Measurements from ENCODE around the gene FANCC. TPM values are rescaled to one million over a fixed set of nuclear protein-coding genes. Genes with fewer than 3 reads are reported as not detected.

FANCC gene
- total RNA-seq, 2 donors from 2014 or later = 17.6 to 23.5 TPM

DNA sequence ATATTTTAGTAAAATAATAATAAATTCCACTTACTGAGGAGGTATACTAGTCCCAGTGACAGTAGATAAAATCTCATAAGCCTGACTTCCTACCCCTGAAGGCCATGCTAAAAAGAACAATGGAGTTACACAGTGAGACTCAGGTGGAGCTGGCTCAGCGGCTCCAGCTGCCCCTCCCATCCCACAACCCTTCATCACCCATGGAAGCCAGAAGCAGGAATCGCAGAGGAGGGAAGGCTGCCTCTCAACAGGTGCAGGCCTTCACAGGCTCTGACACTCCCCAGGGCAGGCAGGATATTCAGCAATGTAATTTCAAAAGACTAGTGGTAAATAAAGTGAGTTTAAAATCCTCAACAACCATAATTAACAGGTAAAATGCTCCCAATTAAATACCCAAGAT, 67.5 kb downstream of the FANCC start:
- Histone ChIP-seq H3K9ac (ENCODE audit: extremely low read depth, low read length, poor library complexity, severe bottlenecking) (no peak overlapping the region), H3K36me3 (ENCODE audit: control insufficient read depth, insufficient read depth, low read length) (peaks cover 13% of the 10 kb centered on the region), H3K27ac (ENCODE audit: low read depth, low read length) (no peak overlapping the region), H3K4me1 (ENCODE audit: control insufficient read depth, insufficient read depth, low read length) (no peaks in the 10 kb centered on the region), H3K27me3 (ENCODE audit: control insufficient read depth, insufficient read depth, low read length, poor library complexity, severe bottlenecking) (no peaks in the 10 kb centered on the region), H3K4me3 (ENCODE audit: low read length) (no peak overlapping the region), H3K9me3 (ENCODE audit: control insufficient read depth, low read length) (no peaks in the 10 kb centered on the region)
- Mint-ChIP-seq H3K4me3 (no peak overlapping the region), H3K4me1 (peaks cover 10% of the 10 kb centered on the region), H3K27me3 (ENCODE audit: insufficient read depth) (no peaks in the 10 kb centered on the region), H3K9me3 (peaks cover 1% of the 10 kb centered on the region), H3K27ac (no peak overlapping the region), H3K36me3 (ENCODE audit: low read depth) (peaks cover 15% of the 10 kb centered on the region)
- DNase-seq = no peak
- WGBS, 2 experiments (ENCODE audit: insufficient coverage in 1 of 2, insufficient read length in 1 of 2) = 67 to 100% methylated on average over 1 to 2 of the region's 2 CpGs
- TF ChIP-seq, protein P1, sequence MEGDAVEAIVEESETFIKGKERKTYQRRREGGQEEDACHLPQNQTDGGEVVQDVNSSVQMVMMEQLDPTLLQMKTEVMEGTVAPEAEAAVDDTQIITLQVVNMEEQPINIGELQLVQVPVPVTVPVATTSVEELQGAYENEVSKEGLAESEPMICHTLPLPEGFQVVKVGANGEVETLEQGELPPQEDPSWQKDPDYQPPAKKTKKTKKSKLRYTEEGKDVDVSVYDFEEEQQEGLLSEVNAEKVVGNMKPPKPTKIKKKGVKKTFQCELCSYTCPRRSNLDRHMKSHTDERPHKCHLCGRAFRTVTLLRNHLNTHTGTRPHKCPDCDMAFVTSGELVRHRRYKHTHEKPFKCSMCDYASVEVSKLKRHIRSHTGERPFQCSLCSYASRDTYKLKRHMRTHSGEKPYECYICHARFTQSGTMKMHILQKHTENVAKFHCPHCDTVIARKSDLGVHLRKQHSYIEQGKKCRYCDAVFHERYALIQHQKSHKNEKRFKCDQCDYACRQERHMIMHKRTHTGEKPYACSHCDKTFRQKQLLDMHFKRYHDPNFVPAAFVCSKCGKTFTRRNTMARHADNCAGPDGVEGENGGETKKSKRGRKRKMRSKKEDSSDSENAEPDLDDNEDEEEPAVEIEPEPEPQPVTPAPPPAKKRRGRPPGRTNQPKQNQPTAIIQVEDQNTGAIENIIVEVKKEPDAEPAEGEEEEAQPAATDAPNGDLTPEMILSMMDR (conservative IDR thresholded peaks at IDR 0.05) = no peak

DNA sequence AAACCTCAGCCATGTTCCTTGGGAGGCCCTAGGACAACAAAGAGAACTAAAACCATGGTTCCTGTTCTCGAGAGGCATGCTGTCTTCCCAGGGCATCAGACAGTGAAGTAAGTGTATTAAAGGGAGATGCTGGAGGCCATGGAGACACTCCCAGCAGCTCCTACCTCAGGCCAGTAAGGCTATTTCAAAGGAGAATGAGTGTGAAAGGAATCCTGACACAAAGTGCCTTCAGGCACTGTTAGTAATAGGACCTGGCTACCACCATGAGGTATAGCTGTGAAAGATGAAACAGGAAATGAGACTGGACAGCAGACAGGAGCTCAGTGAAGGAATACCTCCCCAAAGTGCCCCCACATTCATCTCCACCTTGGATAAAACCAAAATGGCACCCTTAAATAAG, 71.0 kb downstream of the FANCC start:
- Histone ChIP-seq H3K4me1 (ENCODE audit: control insufficient read depth, insufficient read depth, low read length) (no peaks in the 10 kb centered on the region), H3K4me3 (ENCODE audit: low read length) (no peak overlapping the region), H3K27me3 (ENCODE audit: control insufficient read depth, insufficient read depth, low read length, poor library complexity, severe bottlenecking) (no peaks in the 10 kb centered on the region), H3K27ac (ENCODE audit: low read depth, low read length) (no peak overlapping the region), H3K9ac (ENCODE audit: extremely low read depth, low read length, poor library complexity, severe bottlenecking) (no peak overlapping the region), H3K36me3 (ENCODE audit: control insufficient read depth, insufficient read depth, low read length) (peaks cover 13% of the 10 kb centered on the region), H3K9me3 (ENCODE audit: control insufficient read depth, low read length) (no peaks in the 10 kb centered on the region)
- Mint-ChIP-seq H3K36me3 (ENCODE audit: low read depth) (peaks cover 15% of the 10 kb centered on the region), H3K4me3 (no peak overlapping the region), H3K9me3 (no peaks in the 10 kb centered on the region), H3K27ac (no peak overlapping the region), H3K27me3 (ENCODE audit: insufficient read depth) (no peaks in the 10 kb centered on the region), H3K4me1 (peaks cover 10% of the 10 kb centered on the region)
- no peak for DNase-seq
- 94 to 100% methylated on average over 1 of the region's 1 CpG for WGBS, 2 experiments (ENCODE audit: insufficient coverage in 1 of 2, insufficient read length in 1 of 2)
- TF ChIP-seq, protein P1 (conservative IDR thresholded peaks at IDR 0.05) = no peak

DNA sequence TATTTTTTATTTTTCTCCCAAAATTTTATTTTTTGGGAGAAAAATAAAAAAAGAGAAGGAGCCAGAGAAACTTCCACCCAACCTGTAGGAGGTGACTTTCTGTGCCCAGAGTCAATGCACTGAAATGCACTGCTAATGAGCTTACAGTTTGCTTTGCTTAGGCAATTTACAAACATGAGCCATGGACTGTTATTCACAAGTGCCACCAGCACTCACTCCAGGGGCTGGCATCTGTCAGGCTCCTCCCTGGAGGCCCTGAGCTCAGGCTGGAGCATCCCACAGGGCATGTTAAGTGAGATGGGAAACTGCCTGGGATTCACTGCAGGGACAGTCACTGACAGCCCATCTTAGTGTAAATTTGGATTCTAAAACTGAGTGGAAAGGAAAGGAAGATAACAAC, 74.9 kb downstream of the FANCC start:
- no peaks in the 10 kb centered on the region for H3K4me1 Mint-ChIP-seq
- no peak overlapping the region for H3K9ac ChIP-seq (ENCODE audit: extremely low read depth, low read length, poor library complexity, severe bottlenecking)
- H3K27ac ChIP-seq (ENCODE audit: low read depth, low read length) = no peak overlapping the region
- no peaks in the 10 kb centered on the region for H3K4me1 ChIP-seq (ENCODE audit: control insufficient read depth, insufficient read depth, low read length)
- H3K9me3 ChIP-seq (ENCODE audit: control insufficient read depth, low read length) = no peaks in the 10 kb centered on the region
- H3K36me3 ChIP-seq (ENCODE audit: control insufficient read depth, insufficient read depth, low read length) = peaks cover 13% of the 10 kb centered on the region
- H3K27ac Mint-ChIP-seq = no peak overlapping the region
- no peak overlapping the region for H3K4me3 Mint-ChIP-seq
- H3K27me3 Mint-ChIP-seq (ENCODE audit: insufficient read depth) = no peaks in the 10 kb centered on the region
- DNase-seq = peak; percentile 74
- H3K4me3 ChIP-seq (ENCODE audit: low read length) = no peak overlapping the region
- no peaks in the 10 kb centered on the region for H3K27me3 ChIP-seq (ENCODE audit: control insufficient read depth, insufficient read depth, low read length, poor library complexity, severe bottlenecking)
- no peaks in the 10 kb centered on the region for H3K9me3 Mint-ChIP-seq
- H3K36me3 Mint-ChIP-seq (ENCODE audit: low read depth) = peaks cover 19% of the 10 kb centered on the region
- TF ChIP-seq, protein P1 (conservative IDR thresholded peaks at IDR 0.05) = no peak
